ENCODE results near the gene GLOD4. TPM values are rescaled to one million over a fixed set of nuclear protein-coding genes. Genes with fewer than 3 reads are reported as not detected.
"Not testable (repeated sequence)": the region's sequence is repeated elsewhere in the genome, so short reads cannot be mapped to it uniquely, and the experiment has no call there.

The GLOD4 gene
- total and polyA plus RNA-seq, 2 experiments from 2014 or later, result 76.8 to 85.3 TPM

DNA sequence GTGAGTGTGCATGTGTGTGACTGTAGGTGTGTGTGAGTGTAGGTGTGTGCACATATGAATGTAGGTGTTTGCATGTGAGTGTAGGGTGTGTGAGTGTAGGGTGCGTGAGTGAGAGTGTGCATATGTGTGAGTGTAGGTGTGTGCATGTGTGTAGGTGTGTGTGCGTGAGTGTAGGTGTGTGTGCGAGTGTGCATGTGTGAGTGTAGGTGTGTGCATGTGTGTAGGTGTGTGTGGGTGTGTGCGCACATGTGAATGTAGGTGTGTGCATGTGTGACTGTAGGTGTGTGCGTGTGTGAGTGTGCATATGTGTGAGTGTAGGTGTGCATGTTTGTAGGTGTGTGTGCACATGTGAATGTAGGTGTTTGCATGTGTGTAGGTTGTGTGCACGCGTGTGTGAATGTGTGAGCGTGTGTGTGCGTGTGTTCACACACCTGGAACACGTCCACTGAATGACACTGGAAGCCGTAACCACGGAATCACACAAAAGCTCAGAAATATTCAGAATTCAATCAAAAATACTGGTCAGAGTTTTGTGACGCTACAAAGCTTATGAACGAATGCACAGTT is 30.6 kb upstream of the GLOD4 start:
- DNase-seq (ENCODE audit: low read depth in 1 of 2, low spot score in 1 of 2), result no peak
- Histone ChIP-seq H3K9me3 (ENCODE audit: low read depth) (no peaks in the 10 kb centered on the region), H3K4me1 (ENCODE audit: low read depth) (no peaks in the 10 kb centered on the region), H3K27me3 (no peaks in the 10 kb centered on the region), H3K4me3 (no peak overlapping the region), H3K27ac (peak overlapping the region; percentile 73), H3K36me3 (peaks cover 24% of the 10 kb centered on the region)
- TF ChIP-seq, protein P1, sequence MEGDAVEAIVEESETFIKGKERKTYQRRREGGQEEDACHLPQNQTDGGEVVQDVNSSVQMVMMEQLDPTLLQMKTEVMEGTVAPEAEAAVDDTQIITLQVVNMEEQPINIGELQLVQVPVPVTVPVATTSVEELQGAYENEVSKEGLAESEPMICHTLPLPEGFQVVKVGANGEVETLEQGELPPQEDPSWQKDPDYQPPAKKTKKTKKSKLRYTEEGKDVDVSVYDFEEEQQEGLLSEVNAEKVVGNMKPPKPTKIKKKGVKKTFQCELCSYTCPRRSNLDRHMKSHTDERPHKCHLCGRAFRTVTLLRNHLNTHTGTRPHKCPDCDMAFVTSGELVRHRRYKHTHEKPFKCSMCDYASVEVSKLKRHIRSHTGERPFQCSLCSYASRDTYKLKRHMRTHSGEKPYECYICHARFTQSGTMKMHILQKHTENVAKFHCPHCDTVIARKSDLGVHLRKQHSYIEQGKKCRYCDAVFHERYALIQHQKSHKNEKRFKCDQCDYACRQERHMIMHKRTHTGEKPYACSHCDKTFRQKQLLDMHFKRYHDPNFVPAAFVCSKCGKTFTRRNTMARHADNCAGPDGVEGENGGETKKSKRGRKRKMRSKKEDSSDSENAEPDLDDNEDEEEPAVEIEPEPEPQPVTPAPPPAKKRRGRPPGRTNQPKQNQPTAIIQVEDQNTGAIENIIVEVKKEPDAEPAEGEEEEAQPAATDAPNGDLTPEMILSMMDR (IDR thresholded peaks at IDR 0.05; ENCODE audit: low read depth, low read length), result no peak

DNA sequence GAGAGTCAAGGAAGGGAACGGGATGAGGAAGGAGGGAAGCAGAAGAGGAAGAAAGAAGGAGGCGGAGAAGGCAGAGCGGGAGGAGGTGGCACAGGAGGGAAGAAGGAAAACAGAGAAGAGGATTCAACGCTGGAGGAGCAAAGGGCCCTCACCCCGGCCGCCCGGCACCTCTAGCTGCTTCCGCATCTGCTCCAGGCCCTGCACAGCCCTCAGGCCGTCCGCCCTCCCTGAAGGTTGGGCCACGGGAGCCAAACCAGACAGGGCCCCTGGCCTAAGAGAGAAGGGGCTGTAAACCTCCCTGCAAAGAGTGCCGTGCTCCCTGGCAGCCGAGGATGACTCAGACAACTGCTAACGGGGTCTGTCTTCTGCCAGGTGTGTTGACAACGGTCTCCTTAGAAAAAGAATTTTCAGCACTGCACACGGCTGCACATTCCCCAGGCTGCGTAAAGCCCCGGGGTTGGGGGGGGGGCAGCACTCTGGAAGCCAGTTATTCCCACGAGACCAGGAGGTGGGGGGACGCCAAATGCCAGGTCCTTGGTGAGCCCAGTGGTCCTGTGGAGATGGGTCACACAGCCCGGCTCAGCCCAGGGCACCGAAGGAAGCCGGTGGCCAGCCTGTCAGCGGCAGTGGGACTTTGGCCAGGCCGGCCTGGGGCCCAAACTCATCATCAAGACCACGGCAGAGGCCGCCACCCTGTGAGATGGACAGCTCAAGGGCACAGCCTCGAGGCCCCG is 29.1 kb upstream of the GLOD4 start:
- Histone ChIP-seq H3K9me3 (ENCODE audit: low read depth) (no peaks in the 10 kb centered on the region), H3K4me1 (ENCODE audit: low read depth) (no peaks in the 10 kb centered on the region), H3K4me3 (no peak overlapping the region), H3K27me3 (no peaks in the 10 kb centered on the region), H3K27ac (peak overlapping the region; percentile 58), H3K36me3 (peaks cover 17% of the 10 kb centered on the region)
- no peak for DNase-seq (ENCODE audit: low read depth in 1 of 2, low spot score in 1 of 2)
- TF ChIP-seq, protein P1 (IDR thresholded peaks at IDR 0.05; ENCODE audit: low read depth, low read length), result no peak

DNA sequence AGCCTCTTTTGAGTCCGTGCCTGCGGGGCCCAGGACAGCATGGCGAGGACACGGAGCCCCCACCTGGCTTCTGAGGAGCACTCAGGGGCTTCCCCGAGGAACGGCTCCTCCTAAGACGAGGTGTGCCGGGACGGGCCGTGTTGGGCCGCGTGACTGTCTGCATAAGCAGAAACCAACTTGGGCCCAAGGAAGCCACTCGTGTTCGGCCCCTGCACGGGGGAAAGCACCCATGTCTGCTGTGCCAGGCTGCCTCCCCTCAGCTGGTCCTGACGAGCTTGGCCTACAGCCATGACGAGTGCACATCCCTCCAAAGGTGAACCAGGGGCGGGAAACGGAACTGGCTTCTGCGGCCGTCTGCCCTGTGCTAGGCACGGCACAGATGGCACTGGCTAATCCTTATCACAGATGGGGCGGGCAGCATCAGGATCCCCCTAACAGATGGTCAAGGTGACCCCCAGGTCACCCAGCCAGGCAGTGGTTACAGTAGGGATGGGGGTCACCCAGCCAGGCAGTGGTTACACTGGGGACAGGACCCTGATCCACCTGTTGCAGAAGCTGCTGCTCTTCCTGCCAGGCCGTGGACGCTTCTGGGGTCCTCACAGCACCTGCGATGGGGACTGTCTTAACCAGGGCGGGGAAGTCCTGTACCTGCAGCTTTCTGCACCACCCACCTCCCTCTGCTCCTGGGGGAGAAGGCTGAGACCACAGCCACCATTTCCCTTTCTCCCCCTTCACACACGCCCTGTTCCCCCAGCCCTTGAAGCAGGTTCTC is 25.6 kb upstream of the GLOD4 start:
- Histone ChIP-seq H3K36me3 (peaks cover 14% of the 10 kb centered on the region), H3K27me3 (no peaks in the 10 kb centered on the region), H3K4me3 (no peak overlapping the region), H3K9me3 (ENCODE audit: low read depth) (no peaks in the 10 kb centered on the region), H3K27ac (no peak overlapping the region), H3K4me1 (ENCODE audit: low read depth) (no peaks in the 10 kb centered on the region)
- TF ChIP-seq, protein P1 (IDR thresholded peaks at IDR 0.05; ENCODE audit: low read depth, low read length), result no peak
- DNase-seq (ENCODE audit: low read depth in 1 of 2, low spot score in 1 of 2), result no peak

DNA sequence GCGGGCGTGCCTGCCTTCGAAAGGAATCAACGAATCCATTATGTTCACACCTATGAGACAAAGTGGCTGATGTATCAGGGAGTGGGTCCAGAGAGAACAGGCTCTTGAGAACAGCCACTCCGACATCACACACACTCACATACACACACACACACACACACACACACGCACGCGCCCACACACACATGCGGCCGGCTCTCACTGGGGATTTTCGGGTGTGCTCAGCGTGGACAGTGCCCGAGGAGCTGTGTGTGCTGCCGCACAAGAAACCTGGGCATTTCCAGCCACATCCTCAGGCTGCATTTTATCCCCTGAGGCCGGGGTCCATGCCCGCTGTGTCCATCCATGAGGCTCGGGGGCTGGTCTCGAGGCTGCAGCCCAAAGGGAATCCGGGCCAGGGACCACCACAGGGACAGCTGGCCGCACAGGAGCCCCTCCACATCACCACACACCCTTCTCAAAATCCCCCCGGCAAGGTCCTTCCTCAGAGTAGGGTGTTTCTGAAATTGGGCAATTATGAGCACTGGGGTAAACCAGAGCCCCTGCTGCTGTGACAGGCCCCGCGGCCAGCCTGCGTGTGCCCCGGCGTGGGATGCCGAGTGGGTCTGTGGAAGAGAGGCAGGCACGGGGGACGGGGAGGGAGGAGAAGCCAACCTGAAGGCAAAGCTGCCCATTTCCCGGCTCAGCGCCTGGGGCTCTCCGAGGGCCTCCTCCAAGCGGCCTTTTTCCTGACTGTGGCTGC is 24.9 kb upstream of the GLOD4 start:
- Histone ChIP-seq H3K4me3 (no peak overlapping the region), H3K4me1 (ENCODE audit: low read depth) (no peaks in the 10 kb centered on the region), H3K9me3 (ENCODE audit: low read depth) (no peaks in the 10 kb centered on the region), H3K27me3 (no peaks in the 10 kb centered on the region), H3K36me3 (peaks cover 8% of the 10 kb centered on the region), H3K27ac (no peak overlapping the region)
- DNase-seq (ENCODE audit: low read depth in 1 of 2, low spot score in 1 of 2), result no peak
- TF ChIP-seq, protein P1 (IDR thresholded peaks at IDR 0.05; ENCODE audit: low read depth, low read length), result no peak

DNA sequence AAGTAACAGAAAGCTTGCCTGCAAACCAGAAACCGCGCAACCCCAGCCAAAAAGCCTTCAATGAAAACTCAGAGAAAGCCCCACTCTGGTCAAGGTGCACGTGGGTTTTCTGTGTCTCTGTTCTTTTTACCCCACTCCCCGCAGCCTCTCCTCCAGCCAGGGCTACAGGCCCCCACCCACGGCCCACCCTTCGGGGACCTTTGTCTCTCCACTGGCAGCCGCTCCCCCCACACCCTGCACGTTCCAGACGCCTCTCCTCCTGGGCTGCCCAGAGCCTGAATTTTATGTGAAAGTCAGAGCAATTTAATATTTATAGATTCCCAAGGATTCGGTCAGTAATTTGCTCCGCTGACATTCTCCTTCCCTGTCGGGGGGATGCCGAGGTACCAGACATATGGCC is 24.3 kb upstream of the GLOD4 start:
- no peaks in the 10 kb centered on the region for H3K4me1 ChIP-seq (ENCODE audit: low read depth)
- DNase-seq (ENCODE audit: low read depth in 1 of 2, low spot score in 1 of 2), result no peak
- no peak overlapping the region for H3K4me3 ChIP-seq
- peaks cover 11% of the 10 kb centered on the region for H3K36me3 ChIP-seq
- H3K9me3 ChIP-seq (ENCODE audit: low read depth), result no peaks in the 10 kb centered on the region
- H3K27me3 ChIP-seq, result no peaks in the 10 kb centered on the region
- no peak overlapping the region for H3K27ac ChIP-seq
- TF ChIP-seq, protein P1 (IDR thresholded peaks at IDR 0.05; ENCODE audit: low read depth, low read length), result no peak

DNA sequence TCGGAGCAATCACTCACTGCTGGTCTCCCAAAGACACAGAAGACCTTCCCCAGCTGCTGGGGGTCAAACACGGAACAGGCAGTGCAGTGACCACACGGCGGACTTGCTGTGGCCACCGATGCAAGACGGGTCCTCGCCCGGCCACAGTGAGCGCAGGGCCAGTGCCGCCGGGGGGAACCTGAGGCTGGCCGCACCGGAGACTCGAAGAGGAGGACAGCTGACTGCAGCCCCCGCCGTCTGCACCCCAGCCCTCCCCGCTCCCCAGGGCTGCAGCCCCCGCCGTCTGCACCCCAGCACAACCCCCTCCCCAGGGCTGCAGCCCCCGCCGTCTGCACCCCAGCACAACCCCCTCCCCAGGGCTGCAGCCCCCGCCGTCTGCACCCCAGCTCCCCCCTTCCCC is 23.8 kb upstream of the GLOD4 start:
- H3K9me3 ChIP-seq (ENCODE audit: low read depth); H3K27me3 ChIP-seq: not testable (repeated sequence)
- peaks cover 12% of the 10 kb centered on the region for H3K36me3 ChIP-seq

More for the DNA sequence above, 23.8 kb upstream of the GLOD4 start:
- H3K4me1 ChIP-seq (ENCODE audit: low read depth); H3K27ac ChIP-seq; DNase-seq (ENCODE audit: low read depth in 1 of 2, low spot score in 1 of 2); H3K4me3 ChIP-seq: not testable (repeated sequence)
